K562 (cell line): ENCODE measurements around the gene TBRG4. TPM values are rescaled to one million over a fixed set of nuclear protein-coding genes. Genes with fewer than 3 reads are reported as not detected.

ENCODE experiments used
- ATAC-seq: fragments of 200-7000 bp; cut with Tn5 transposase; 3 replicates; pipeline ENCODE4 v1.9.1; 2020; ENCODE audit warnings: moderate library complexity
- BruUV-seq: library from RNA; stranded (reverse); fragments of 400-500 nt; replicated peaks from 2 replicates; lab custom pipeline; 2021; lab: Mats Ljungman, UMichigan
- CTCF ChIA-PET: fragments of 300-600 bp; formaldehyde crosslinking; extraction: SDS; loops from one replicate; lab custom pipeline; 2021; ENCODE audit warnings: low intra/inter-chr PET ratio; lab: Yijun Ruan, JAX
- POLR2A ChIA-PET: fragments of 300-600, 350-650 bp; sonication (Branson Sonifier 250); formaldehyde crosslinking; extraction: SDS; loops from one replicate; lab custom pipeline; 2021; ENCODE audit warnings: antibody characterized with exemption, inconsistent platforms; lab: Yijun Ruan, JAX
- DNase-seq, 4 experiments: peaks; one replicate each; pipeline versions ENCODE4 v3.0.0 to v3.0.0-alpha.2; 2011 to 2018; ENCODE audit warnings: low spot score in 3 of 4, mixed read lengths in 3 of 4; ENCODE audit errors: extremely low read depth in 1 of 4
- FAIRE-seq: peaks from 2 replicates; lab custom pipeline; 2011; peaks lifted over from hg19 to GRCh38; lab: Jason Lieb, UNC
- H2AFZ ChIP-seq: 2 replicates; pipeline ENCODE4 v1.6.0; 2011; ENCODE audit warnings: low read depth, low read length, control low read depth, inconsistent platforms
- H3K27ac ChIP-seq: fragments of 200-600 bp; 3 replicates; pipeline ENCODE4 v1.8.0; 2011; ENCODE audit warnings: low read depth, mild to moderate bottlenecking, control low read depth, inconsistent platforms, low read length, moderate library complexity, mixed read lengths; ENCODE audit errors: extremely low read depth
- H3K27me3 ChIP-seq, 2 experiments: fragments of 300-600 bp in 1 of 2; 2 replicates in 1 of 2; 3 replicates in 1 of 2; pipeline versions ENCODE4 v1.6.0 to v1.8.0; 2011; ENCODE audit warnings: inconsistent platforms in 2 of 2, low read length in 2 of 2, mild to moderate bottlenecking in 1 of 2, mixed read lengths in 1 of 2, moderate library complexity in 1 of 2; ENCODE audit not compliant: control insufficient read depth in 2 of 2, insufficient read depth in 2 of 2
- H3K36me3 ChIP-seq: fragments of 300-600 bp; 3 replicates; pipeline ENCODE4 v1.8.0; 2011; ENCODE audit warnings: mild to moderate bottlenecking, low read length, inconsistent platforms; ENCODE audit not compliant: control insufficient read depth, insufficient read depth
- H3K4me1 ChIP-seq, 2 experiments: fragments of 200-600 bp in 1 of 2; replicated peaks in 1 of 2; 2 replicates in 1 of 2; 3 replicates in 1 of 2; pipeline versions ENCODE4 v1.5.1 to v1.8.0; 2011; ENCODE audit warnings: inconsistent platforms in 2 of 2, low read length in 2 of 2, mild to moderate bottlenecking in 1 of 2, mixed read lengths in 1 of 2, moderate library complexity in 1 of 2; ENCODE audit not compliant: control insufficient read depth in 2 of 2, insufficient read depth in 2 of 2
- H3K4me2 ChIP-seq: 2 replicates; pipeline ENCODE4 v1.6.1; 2011; ENCODE audit warnings: low read length, control low read depth, inconsistent platforms, mixed read lengths; ENCODE audit not compliant: insufficient read depth
- H3K4me3 ChIP-seq: fragments of 200-600 bp; sonication (generic), shearing (Covaris generic); 2 replicates; pipeline ENCODE4 v1.5.1; 2016; ENCODE audit warnings: control low read depth, inconsistent platforms
- H3K79me2 ChIP-seq: fragments of 200-600 bp; 3 replicates; pipeline ENCODE4 v1.8.0; 2011; ENCODE audit warnings: low read length, inconsistent platforms; ENCODE audit not compliant: control insufficient read depth, insufficient read depth
- H3K9ac ChIP-seq, 2 experiments: 2 replicates each; pipeline versions ENCODE4 v1.6.0 to v1.6.1; 2011; ENCODE audit warnings: low read depth in 2 of 2, low read length in 2 of 2, control low read depth in 1 of 2, inconsistent platforms in 1 of 2, mild to moderate bottlenecking in 1 of 2, mixed read lengths in 1 of 2; ENCODE audit not compliant: insufficient read depth in 1 of 2
- H3K9me1 ChIP-seq: one replicate; pipeline ENCODE4 v1.6.0; 2011; ENCODE audit warnings: inconsistent platforms, mild to moderate bottlenecking, low read length, moderate library complexity; ENCODE audit not compliant: control insufficient read depth, insufficient read depth
- H3K9me3 ChIP-seq: replicated peaks from 2 replicates; pipeline ENCODE4 v1.5.1; 2011; ENCODE audit warnings: low read depth, low read length, inconsistent platforms; ENCODE audit not compliant: control insufficient read depth, insufficient read depth
- H4K20me1 ChIP-seq: replicated peaks from 2 replicates; pipeline ENCODE4 v1.6.1; 2011; ENCODE audit warnings: low read length, inconsistent platforms, mixed read lengths; ENCODE audit not compliant: control insufficient read depth, insufficient read depth
- GTF2A2 ChIP-seq: IDR thresholded peaks from 2 replicates; pipeline ENCODE4 v1.6.1; 2016; ENCODE audit warnings: mild to moderate bottlenecking, missing genetic modification characterization, missing compliant biosample characterization
- LCOR ChIP-seq: sonication (generic); formaldehyde crosslinking; IDR thresholded peaks from 2 replicates; pipeline ENCODE4 v1.8.0; 2022; ENCODE audit warnings: mild to moderate bottlenecking, missing genetic modification reagents
- RBM25 ChIP-seq: fragments of 200-400 bp; formaldehyde crosslinking; IDR thresholded peaks from 2 replicates; pipeline ENCODE4 v1.6.1; 2018; ENCODE audit warnings: low read length, low read depth, moderate library complexity; ENCODE audit not compliant: severe bottlenecking
- TCF3 ChIP-seq: sonication (generic); formaldehyde crosslinking; IDR thresholded peaks from 2 replicates; pipeline ENCODE4 v1.4.0; 2020; ENCODE audit warnings: mild to moderate bottlenecking, missing genetic modification reagents
- VEZF1 ChIP-seq: fragments of 200-800 bp; sonication (Bioruptor generic); IDR thresholded peaks from 2 replicates; pipeline ENCODE4 v1.6.1; 2017; ENCODE audit warnings: missing genetic modification characterization, missing compliant biosample characterization
- ZNF449 ChIP-seq: fragments of 250-450 bp; sonication (Bioruptor Pico); IDR thresholded peaks from 2 replicates; pipeline ENCODE4 v1.8.0; 2022; ENCODE audit warnings: moderate library complexity, mild to moderate bottlenecking, inconsistent platforms
- ZNF551 ChIP-seq: fragments of 250-450 bp; sonication (Bioruptor Pico); IDR thresholded peaks from 2 replicates; pipeline ENCODE4 v1.5.0; 2021; ENCODE audit warnings: mild to moderate bottlenecking, moderate library complexity
- ZNF57 ChIP-seq: fragments of 450-650 bp; formaldehyde crosslinking; IDR thresholded peaks from 2 replicates; pipeline ENCODE4 v1.4.0; 2020; ENCODE audit warnings: mild to moderate bottlenecking, moderate library complexity
- ZNF780A ChIP-seq: fragments of 250-450 bp; sonication (Bioruptor Pico); IDR thresholded peaks from 2 replicates; pipeline ENCODE4 v1.5.0; 2021; ENCODE audit warnings: mild to moderate bottlenecking
- WGBS: fragments of 100-300 bp; shearing (Covaris generic); methylation state at CpG from one replicate; pipeline ENCODE4 v1.1.6; 2016; ENCODE audit warnings: low coverage, mixed read lengths; ENCODE audit not compliant: insufficient coverage; ENCODE audit errors: missing lambda C conversion rate; 5-methylcytosine and 5-hydroxymethylcytosine counted together
- in situ Hi-C: fragments of 300-500 bp; cut with MboI; formaldehyde crosslinking; loops from 4 replicates; pipeline ENCODE4 v1.15.0; 2018; ENCODE audit warnings: inconsistent platforms, mixed read lengths
- intact Hi-C: fragments of 100-400 bp; cut with micrococcal nuclease; formaldehyde crosslinking; loops from 2 replicates; pipeline ENCODE4 v1.14.2; 2022
- polyA plus RNA-seq, 8 experiments: library from polyadenylated mRNA; depleted of rRNA in 4 of 8; stranded (reverse) in 5 of 8; unstranded in 3 of 8; fragments of >200 nt; fragmentation: Nextera tagmentation in 2 of 8; fragmentation: Illumina TruSeq in 1 of 8; extraction: Ambion mirVana in 2 of 8; extraction: Trizol in 1 of 8; gene quantifications; 2 replicates each; pipeline versions ENCODE4 v1.2.1 to v1.2.3, GENCODE V29; 2011 to 2014; ENCODE audit warnings: inconsistent platforms in 1 of 8, missing spikeins in 1 of 8
- total RNA-seq, 7 experiments: library from RNA; depleted of rRNA in 6 of 7; stranded (reverse); fragments of >200 nt in 6 of 7; fragmentation: Illumina TruSeq in 2 of 7; extraction: Trizol in 2 of 7; gene quantifications; 2 replicates each; pipeline versions ENCODE4 v1.2.1 to v1.2.3, GENCODE V29; 2011 to 2021; ENCODE audit warnings: low replicate concordance in 1 of 7
- TF ChIP-seq, protein P1 (sequence below): fragments of 450-650 bp; formaldehyde crosslinking; IDR thresholded peaks from 2 replicates; pipeline ENCODE4 v1.4.0; 2022; ENCODE audit warnings: mild to moderate bottlenecking, moderate library complexity

Gene TBRG4
- total and polyA plus RNA-seq, 9 of the 15 experiments (the other 6 are each of a cell fraction or from before 2014, with no cell fraction given) = 11.2 to 322 (median 216) TPM

GRCh38 chr7:45151131-45151684 lies 39.7 kb upstream of the TBRG4 start:
- H3K4me2 ChIP-seq = no peak overlapping the region
- DNase-seq (no peak), FAIRE-seq (no peak), ATAC-seq (no peak)
- no peak overlapping the region for H3K9ac ChIP-seq
- in situ Hi-C loops (loop anchor here (5.0 to 25.0 kb wide), 2 partner anchors 111 to 711 kb away; partner anchors contain the start of gene CCDC201), intact Hi-C loops (loop anchor here (5.0 kb wide), 1 partner anchor 701 kb away; no protein-coding TSS in a partner anchor)
- H4K20me1 ChIP-seq = 0 out of 2 replicates have a peak, but pooled peaks cover 3% of the 10 kb centered on the region
- BruUV-seq = no TSS peak
- POLR2A ChIA-PET = interaction anchor here (1.2 kb wide), 1 partner anchor 24 kb away, joined by 3 read pairs; no protein-coding TSS in a partner anchor
- H3K4me1 ChIP-seq = peaks cover 4 to 12% of the 10 kb centered on the region in 2 experiments; a peak in 2 of 5 replicates
- H3K27ac ChIP-seq = no peak overlapping the region
- H3K27me3 ChIP-seq = peaks cover 10 to 28% of the 10 kb centered on the region in 2 experiments; a peak in 4 of 5 replicates
- H3K36me3 ChIP-seq = no peaks in the 10 kb centered on the region
- no peak overlapping the region for H3K4me3 ChIP-seq
- CTCF ChIA-PET = no interaction called here
- 27% methylated on average over 9 of the region's 9 CpGs for whole genome bisulfite sequencing
- no peaks in the 10 kb centered on the region for H3K9me1 ChIP-seq
- no peaks in the 10 kb centered on the region for H3K9me3 ChIP-seq
- no peak overlapping the region for H2AFZ ChIP-seq
- H3K79me2 ChIP-seq = no peaks in the 10 kb centered on the region
- TF ChIP-seq ZNF449 (CRISPR knock-in tag) (no peak), ZNF780A (no peak), RBM25 (no peak), TCF3 (CRISPR knock-in tag) (no peak), ZNF57 (no peak), ZNF551 (CRISPR knock-in tag) (no peak), LCOR (CRISPR knock-in tag) (no peak), GTF2A2 (tag) (no peak), VEZF1 (no peak)
- TF ChIP-seq, protein P1, sequence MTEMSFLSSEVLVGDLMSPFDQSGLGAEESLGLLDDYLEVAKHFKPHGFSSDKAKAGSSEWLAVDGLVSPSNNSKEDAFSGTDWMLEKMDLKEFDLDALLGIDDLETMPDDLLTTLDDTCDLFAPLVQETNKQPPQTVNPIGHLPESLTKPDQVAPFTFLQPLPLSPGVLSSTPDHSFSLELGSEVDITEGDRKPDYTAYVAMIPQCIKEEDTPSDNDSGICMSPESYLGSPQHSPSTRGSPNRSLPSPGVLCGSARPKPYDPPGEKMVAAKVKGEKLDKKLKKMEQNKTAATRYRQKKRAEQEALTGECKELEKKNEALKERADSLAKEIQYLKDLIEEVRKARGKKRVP (CRISPR knock-in tag) = no peak
